Left renal cortex interstitium (tissue), 4 donors: ENCODE results near the gene LAMA2. TPM values are rescaled to one million over a fixed set of nuclear protein-coding genes. Genes with fewer than 3 reads are reported as not detected.

Experiments used
- DNase-seq, 4 donors: peaks; one replicate each; pipeline ENCODE4 v3.0.0-alpha.2; 2013; ENCODE audit warnings: low read depth in 4 of 4, low spot score in 2 of 4, missing footprints in 1 of 4
- polyA plus RNA-seq, 4 donors: library from polyadenylated mRNA; unstranded; fragments of 120-200 nt; gene quantifications; one replicate each; pipeline ENCODE4 v1.2.1, GENCODE V29; 2013; ENCODE audit not compliant: insufficient read length in 4 of 4

Gene LAMA2
- polyA plus RNA-seq, 4 donors: 31.4 to 48.3 (median 32.3) TPM

DNA sequence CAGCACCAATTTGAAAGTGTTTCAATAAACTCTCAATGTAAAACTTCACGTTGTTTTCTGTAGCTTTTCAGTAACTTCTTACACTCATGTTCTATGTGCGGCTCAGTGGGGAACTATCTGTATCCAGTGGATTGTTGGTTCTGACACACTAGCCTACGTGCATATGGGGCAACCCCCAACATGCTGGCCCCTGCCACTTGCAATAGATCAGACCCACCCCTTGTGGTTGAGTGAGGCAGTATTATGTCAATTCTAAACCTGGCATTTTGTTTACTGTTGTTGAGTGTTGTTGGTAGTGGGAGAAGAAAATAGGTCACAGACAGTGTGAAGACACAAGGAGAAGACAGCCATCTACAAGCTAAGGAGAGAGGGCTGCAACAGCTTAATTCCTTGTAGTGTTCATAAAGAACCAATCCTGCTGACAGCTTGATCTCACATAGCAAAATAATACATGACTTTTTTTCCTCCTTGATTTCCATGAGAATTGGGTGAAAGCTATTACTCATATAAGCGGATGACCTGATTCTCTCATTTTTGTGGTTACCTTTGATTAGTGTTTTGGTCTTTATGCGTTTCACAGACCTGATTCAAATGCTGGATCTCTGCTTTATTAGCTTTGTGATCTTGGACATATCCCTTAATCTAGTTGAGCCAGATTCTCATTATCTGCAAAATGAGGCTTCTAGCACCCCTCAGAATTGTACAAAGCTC lies 320.4 kb downstream of the LAMA2 start:
- DNase-seq: no peak

DNA sequence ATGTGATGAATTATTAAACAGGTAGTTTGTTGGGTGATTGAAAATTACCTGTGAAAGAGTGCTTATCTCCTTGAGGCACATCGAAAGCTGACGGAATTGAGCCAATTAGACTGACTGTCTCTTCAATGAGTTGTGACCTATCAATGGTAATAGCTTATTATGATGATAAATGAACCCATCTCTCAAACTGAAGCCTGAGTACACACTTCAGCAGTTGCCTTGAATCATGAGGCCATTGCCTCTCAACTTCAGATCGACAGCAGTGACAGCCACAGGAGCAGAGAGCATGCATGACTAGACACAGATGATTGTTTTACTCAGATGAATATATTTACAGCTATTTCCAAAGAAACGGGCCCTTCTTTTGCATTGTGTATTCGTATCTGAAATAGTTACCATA lies 323.9 kb downstream of the LAMA2 start:
- no peak for DNase-seq

DNA sequence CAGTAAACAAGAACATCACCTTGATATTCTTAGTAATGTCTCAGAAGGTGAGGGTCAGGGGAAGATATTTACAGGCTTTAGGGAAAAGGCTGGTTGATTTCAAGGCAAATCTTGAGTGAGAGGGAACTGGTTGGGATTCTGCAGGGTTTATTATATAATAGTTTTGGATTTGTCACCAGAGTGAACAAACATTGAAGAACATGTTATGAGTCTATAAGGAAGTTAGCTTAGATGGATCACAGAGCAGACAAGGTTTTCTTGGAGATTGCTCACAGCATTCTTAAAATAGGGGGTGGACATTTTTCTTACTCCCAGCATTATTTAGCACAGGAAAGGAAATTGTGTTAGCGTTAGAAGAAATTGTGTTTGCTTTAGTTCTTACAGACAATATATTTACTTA lies 324.9 kb downstream of the LAMA2 start:
- no peak for DNase-seq

DNA sequence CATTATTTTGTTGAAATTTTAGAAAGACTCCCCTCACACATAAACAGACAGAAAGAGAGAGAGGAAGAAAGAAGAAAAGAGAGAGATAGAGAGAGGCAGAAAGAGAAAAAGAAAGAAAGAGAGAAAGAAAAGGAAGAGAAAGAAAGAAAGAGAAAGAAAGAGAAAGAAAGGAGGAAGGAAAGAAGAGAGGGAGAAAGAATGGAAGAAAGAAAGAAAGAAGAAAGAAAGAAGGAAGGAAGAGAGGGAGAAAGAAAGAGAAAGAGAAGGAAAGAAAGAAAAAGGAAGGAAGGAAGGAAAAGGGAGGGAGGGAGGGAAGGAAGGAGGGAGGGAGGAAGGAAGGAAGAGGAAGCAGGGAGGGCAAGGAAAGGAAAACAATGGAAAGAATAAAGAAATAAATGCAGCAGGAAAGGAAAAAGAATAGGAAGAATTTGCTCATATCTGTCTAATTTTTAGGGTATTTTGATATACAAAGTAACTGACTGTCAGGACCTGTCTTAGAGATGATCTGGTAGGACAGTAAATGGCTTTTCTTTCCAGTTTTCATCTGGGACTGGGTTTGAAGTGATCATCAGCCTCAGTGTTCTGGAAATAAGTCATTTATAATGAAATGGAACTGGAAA lies 325.6 kb downstream of the LAMA2 start:
- DNase-seq: no peak

DNA sequence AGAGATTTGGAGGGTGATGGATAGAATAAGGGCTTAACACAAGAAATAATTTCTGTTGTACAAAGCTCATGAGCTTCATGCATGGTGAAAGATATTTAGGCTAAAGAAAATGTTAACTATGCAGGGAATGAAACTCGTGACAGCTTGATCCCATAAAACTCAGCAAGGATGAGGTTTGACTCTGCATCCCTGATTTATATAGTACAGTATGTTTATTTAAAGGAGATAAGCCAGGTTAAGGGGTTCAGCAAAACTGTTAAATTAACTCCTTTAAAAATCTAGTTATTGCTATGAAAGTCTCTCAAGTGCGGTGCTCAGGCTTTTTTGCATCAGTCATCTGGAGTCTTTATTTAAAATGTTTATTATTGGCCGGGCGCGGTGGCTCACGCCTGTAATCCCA lies 326.4 kb downstream of the LAMA2 start:
- no peak for DNase-seq

DNA sequence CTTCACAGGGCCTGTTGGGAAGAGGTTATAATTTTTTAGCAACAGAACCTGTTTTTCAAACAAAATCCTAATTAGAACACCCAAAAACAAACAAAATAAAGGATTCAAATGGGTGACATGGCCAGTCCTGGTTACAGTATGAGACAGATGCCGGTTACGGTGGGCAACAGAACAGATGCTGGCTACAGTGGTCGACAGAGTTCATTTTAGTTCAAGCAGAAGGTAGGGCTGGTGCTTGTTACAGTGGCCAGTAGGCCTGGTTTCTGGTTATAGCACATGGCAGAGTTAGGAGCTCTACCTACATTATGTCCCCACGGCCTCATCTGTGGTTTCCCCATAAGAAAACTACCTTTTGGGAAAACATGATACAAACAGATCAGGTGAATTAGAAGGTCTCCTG lies 327.7 kb downstream of the LAMA2 start:
- no peak for DNase-seq

DNA sequence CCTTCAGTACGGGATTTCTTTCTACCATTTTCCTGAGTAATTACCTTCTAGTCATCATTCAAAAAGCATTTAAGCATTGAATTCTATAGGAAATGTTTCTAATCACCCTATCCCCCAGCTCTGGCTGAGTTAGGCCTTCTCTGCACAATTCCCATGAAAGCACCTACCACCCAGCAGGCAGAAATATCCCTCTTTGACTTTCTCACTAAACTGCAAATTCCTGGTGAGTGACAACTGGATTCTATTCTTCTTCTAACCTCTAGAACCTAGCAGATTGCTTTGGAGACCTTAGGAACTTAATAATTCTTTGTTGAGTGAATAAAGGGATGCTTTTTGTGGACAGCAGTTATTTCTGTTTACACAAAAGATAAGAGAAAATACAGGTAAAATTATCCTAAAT lies 328.7 kb downstream of the LAMA2 start:
- no peak for DNase-seq

DNA sequence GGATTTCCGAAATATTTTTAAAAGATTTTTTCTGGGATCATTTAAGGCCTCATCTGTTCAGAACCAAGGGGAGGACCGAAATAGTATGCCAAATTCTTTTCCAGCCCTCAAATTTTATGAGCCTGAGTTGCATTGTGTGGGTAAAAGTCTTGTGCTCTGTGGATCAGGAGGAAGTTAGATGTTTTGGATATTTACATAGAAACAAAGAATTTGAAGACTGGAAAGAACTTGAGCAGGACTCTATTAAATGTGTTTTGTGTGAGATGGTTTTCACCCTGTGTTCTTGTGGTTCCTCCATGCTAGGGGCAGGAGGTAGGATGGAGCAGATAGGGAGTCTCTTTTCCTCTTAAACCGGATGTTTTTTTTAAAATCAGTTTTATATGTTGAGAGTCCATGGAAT lies 329.1 kb downstream of the LAMA2 start:
- no peak for DNase-seq

DNA sequence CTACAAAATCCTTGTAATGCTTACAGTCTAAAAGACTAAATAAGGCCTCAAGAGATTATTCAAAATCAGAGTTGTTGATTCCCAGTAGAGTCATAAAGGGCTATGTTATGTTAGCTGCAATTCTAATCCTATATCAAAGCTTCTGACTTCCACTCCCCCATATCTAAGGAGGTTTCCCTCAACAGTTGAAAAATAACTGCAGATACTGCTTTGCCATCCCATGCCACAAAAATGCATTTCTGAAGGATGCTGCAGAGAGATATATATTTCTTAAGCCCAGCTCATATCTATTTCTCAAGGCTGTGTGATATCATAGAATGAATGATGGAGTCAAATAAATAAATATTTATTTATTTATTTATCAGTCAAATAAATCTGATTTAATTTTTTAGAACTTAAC lies 332.3 kb downstream of the LAMA2 start:
- DNase-seq: no peak

DNA sequence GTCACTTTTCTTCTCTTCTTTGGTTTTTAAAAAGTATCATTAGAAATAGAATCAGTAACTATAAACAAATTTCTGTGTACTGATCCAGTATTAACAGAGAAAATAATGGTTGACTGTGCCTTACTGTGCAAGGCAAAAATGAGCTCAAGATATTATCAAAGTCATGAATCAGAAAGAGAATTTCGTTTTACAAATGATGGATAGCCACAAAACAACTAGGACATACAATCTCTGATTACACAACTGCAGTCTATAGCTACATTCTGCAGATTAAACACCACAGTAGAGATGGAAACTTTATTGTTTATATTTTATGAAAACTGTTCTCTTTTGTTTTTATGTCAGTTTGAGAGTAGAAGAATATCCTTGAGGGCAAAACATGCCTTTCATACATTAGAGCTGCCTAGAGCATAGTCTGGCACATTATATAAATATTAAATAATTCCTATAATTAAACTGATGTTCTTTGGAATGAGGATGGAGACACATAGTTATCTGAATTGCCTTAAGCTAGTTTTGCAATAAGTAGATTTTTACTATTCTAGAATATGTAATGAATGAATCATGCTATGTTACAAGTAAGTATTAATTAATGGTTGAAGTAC lies 333.1 kb downstream of the LAMA2 start:
- no peak for DNase-seq

DNA sequence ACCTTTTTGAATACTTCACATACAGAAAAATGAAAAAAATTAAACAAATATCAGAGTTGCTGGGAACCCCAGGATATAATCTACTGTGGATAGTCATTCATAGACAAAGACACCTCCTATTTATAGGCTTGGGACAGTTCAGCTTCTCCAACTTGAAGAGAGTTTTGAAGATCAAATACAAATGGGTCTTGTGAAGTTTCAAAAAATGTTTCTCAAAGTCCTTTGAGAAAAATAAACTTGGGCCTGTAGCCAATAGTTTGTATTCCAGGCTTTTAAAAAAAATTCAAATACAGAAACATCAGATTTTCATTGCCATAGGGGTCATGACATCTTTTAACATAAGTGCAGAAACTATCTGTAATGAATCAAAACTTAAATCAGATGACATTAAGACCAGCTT lies 334.8 kb downstream of the LAMA2 start:
- no peak for DNase-seq

DNA sequence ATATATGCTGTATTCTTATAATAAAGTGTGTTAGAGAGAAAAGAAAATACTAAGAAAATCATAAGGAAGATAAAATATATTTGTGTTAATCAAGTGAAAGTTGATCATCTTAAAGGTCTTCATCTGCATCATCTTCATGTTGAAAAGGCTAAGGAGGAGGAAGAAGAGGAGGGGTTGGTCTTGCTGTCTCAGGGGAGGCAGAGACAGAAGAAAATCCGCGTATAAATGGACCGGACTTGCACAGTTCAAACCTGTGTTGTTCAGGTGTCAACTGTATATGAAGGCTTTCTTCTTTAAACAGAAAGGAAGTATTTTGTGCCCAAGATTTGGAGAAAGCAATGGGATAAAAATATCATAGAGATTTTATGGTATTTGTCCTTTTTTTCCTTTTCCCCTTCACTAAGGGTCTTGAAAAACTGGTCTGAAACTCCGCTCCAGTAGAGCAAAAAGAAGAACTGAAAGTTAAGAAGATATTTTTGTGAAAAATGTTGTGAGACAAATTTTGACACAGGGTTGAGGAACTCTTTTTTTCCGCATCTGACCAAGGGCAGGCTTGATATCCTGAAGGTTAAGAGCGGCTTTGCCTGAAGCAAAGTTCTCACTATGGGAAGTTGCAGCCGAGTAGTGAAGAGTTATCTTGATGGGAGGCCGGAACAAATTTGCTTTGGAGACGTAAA lies 350.7 kb downstream of the LAMA2 start:
- DNase-seq: no peak

DNA sequence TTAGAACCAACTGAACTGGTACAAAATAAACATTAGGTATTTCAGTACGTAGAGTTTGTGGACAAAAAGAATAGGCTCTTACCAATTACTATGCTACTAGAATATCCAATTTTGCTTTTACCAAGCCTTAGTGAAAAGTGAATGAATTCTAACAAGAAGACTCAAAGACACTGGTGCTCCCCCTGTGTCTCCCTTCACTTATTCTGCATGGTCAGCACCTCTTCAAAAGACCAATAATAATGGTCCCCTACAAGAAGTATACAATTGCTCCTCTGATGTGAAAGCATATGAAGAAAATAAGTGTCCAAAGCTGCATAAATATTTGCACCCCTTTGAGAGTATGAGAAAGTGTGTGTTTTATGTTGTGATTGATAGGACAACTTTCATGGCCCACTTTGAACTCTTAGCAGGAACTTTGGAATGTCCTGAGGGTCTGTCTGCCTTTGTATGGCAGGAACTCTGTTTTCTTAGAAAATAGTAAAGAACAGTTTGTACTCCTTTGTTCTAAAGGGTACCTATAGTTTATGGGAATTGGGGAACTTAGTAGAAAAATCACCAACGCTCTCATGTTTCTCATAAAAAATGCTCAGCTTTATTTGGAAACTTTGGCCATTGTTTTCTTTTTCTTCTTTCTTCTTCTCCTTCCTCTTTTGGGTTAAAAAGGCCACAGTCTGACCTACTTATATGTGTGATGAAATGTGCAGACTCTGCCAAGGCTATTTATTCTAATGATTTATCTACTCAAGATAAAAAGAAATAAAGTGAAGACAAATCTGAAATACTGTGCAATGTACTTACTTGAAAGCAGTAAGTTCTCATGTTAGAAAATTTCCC lies 352.4 kb downstream of the LAMA2 start:
- no peak for DNase-seq

DNA sequence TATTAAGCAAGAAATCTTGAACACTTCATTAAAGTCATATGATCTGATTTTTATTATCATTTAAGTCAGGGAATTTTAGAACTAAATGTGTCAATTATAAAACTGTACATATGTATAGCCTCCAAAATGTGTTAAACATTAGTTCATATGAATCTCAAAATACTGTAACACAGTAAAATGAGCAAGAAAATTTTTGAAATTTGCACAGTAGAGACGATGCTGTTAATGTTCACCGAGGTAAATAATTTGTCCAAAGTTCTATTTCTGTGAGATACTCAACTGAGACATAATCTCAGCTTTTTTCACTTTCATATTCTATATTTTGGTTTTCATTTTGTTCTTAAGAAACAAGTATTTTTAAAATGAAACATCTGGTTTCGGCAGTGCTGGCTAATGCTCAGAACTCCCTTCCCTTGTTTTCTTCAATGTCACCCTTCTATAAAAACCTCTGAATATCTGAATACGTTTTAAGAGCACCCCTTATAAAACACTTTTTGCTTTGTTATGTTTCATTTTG lies 353.1 kb downstream of the LAMA2 start:
- no peak for DNase-seq

DNA sequence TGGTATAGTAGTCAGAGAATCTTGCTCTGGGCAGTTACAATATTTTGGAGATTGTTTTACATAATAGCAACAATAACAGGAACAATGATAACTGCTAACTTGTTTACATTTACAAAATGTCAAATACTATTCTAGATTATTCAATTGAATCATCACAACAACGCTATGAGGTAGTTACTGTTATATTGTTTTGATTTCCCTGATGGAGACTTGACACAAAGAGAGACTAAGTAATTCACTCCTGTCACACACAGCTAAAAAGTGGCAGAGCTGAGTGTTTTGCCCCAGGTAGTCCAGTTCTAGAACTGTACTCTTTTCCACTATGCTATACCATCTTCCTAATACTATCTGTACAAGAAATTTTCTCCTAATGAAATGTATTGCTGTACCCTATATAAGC lies 356.1 kb downstream of the LAMA2 start:
- no peak for DNase-seq

DNA sequence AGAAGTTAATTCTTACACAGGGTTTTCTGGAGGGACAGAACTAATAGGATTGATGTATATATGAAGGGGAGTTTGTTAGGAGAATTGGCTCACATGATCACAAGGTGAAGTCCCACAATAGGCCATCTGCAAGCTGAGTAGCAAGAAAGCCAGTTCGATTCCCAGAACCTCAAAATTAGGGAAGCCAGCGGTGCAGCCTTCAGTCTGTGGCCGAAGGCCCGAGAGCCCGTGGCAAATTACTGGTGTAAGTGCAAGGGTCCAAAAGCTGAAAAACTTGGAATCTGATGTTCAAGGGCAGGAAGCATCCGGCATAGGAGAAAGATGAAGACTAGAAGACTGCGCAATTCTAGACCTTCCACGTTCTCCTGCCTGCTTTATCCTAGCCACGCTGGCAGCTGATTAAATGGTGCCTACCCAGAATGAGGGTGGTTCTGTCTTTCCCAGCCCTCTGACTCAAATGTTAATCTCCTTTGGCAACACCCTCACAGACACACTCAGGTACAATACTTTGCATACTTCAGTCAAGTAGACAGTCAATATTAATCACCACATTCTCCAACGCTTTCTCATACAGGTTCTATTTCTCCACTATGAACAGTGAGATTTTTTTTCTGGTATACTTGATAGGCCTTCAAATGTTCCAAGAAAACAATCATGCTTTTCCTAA lies 357.0 kb downstream of the LAMA2 start:
- no peak for DNase-seq

DNA sequence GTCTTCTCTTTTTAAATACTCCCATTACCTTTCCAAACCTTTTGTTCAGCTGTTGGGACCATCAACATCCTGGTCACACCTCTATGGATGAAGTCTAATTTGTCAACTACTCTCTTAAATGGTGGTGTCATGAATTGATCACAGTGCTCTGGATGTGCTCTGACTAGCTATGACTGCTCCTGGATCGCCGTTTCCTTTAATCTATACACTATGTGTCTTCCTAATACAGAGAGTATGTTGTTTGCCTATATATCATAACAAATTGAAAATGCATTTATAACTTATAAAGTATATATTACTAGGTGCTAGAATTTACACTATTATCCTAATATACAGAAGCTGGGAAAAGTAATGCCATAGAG lies 357.5 kb downstream of the LAMA2 start:
- DNase-seq: no peak

DNA sequence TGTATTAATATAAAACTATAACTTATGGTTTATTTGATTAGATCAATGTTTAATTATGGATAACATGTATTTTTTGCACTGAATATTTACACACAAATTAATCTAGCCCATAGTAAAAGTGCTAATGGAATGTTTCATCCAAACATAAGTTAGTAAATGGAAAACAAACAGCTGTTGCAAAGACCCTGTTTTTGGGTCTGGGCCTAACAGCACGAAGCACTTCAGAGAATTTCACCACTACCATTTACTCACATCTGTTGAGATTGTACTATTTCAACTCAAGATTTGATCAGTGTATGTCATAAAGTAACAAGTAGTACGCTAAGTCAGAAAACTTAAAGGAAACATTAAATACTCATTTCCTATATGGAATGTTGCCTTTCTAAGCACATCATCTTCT lies 359.6 kb downstream of the LAMA2 start:
- DNase-seq: no peak

DNA sequence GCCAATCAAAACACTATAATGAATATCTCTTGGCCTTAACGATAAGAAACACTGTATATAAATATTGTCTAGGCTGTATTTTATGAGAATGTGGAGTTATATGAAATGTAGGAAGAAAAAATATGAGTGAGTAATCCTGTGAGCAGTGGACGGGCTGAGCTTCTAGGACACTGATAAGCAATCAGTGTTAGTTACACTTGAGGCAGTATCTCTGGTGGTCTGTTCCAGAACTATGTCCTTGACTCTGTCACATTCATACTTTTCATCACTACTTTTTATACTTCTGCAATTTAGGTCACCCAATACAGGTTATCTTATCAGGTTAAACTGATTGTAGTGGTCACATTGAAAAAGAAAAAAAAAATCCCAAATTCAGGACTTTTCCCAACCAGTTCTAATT lies 360.4 kb downstream of the LAMA2 start:
- no peak for DNase-seq

DNA sequence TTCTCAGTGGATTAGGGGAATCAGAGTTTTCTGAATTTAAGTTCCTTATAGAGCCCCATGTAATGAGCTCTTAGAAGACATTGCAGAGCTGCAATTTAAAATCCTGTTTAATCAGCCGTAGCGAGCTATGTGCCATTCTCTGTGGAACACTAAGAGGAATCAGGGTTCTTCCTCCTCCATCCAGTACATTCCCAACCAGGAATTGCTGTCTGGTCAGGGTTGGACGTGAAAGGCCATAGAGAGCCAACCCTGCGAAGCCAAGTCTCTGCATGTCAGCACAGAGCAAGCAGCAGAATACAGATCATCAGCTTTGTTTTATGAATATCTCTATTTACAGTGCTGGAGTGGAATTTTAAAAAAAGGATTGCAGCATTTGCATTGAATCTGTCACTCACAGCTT lies 366.0 kb downstream of the LAMA2 start:
- DNase-seq: no peak
